Mesendoderm (in vitro differentiated cells): ENCODE data around the gene MAP4K1.

Experiments used
- DNase-seq: peaks from one replicate; pipeline ENCODE4 v3.0.0; 2013
- H2AK5ac ChIP-seq: 2 replicates; pipeline ENCODE4 v1.6.1; 2013; ENCODE audit warnings: low read length, inconsistent platforms
- H2BK120ac ChIP-seq: 2 replicates; pipeline ENCODE4 v1.6.1; 2013; ENCODE audit warnings: low read depth, mild to moderate bottlenecking, low read length, moderate library complexity, mixed read lengths
- H2BK15ac ChIP-seq: replicated peaks from 2 replicates; pipeline ENCODE4 v1.6.1; 2013; ENCODE audit warnings: low read depth, mild to moderate bottlenecking, moderate library complexity
- H2BK5ac ChIP-seq: 2 replicates; pipeline ENCODE4 v1.6.1; 2013; ENCODE audit warnings: low read length, inconsistent platforms
- H3K18ac ChIP-seq: 2 replicates; pipeline ENCODE4 v1.6.1; 2013; ENCODE audit warnings: mild to moderate bottlenecking, low read length, mixed read lengths
- H3K23ac ChIP-seq: one replicate; pipeline ENCODE4 v1.6.1; 2013; ENCODE audit warnings: low read length
- H3K27ac ChIP-seq: 2 replicates; pipeline ENCODE4 v1.5.1; 2013; ENCODE audit warnings: low read depth, mild to moderate bottlenecking, inconsistent platforms, low read length, moderate library complexity
- H3K27me3 ChIP-seq: 2 replicates; pipeline ENCODE4 v1.6.1; 2013; ENCODE audit warnings: low read length, control low read depth, mild to moderate bottlenecking, inconsistent platforms; ENCODE audit not compliant: insufficient read depth, poor library complexity
- H3K36me3 ChIP-seq: 2 replicates; pipeline ENCODE4 v1.6.1; 2013; ENCODE audit warnings: low read length, inconsistent platforms; ENCODE audit not compliant: control insufficient read depth, insufficient read depth
- H3K4ac ChIP-seq: one replicate; pipeline ENCODE4 v1.6.1; 2013; ENCODE audit warnings: low read depth, mild to moderate bottlenecking, low read length, moderate library complexity
- H3K4me1 ChIP-seq: 2 replicates; pipeline ENCODE4 v1.6.1; 2013; ENCODE audit warnings: low read depth, low read length, inconsistent platforms; ENCODE audit not compliant: control insufficient read depth
- H3K4me2 ChIP-seq: 2 replicates; pipeline ENCODE4 v1.6.1; 2013; ENCODE audit warnings: low read length
- H3K4me3 ChIP-seq: 2 replicates; pipeline ENCODE4 v1.5.1; 2013; ENCODE audit warnings: mild to moderate bottlenecking, low read length
- H3K56ac ChIP-seq: one replicate; pipeline ENCODE4 v1.6.1; 2013; ENCODE audit warnings: low read length
- H3K79me1 ChIP-seq: 2 replicates; pipeline ENCODE4 v1.6.1; 2013; ENCODE audit warnings: low read length, inconsistent platforms
- H3K79me2 ChIP-seq: 2 replicates; pipeline ENCODE4 v1.6.1; 2013; ENCODE audit warnings: mild to moderate bottlenecking, low read length; ENCODE audit not compliant: control insufficient read depth, insufficient read depth
- H3K9ac ChIP-seq: 2 replicates; pipeline ENCODE4 v1.6.1; 2013; ENCODE audit warnings: low read length, inconsistent platforms
- H4K5ac ChIP-seq: one replicate; pipeline ENCODE4 v1.6.1; 2013; ENCODE audit warnings: low read length
- H4K8ac ChIP-seq: one replicate; pipeline ENCODE4 v1.6.1; 2013; ENCODE audit warnings: low read depth, mild to moderate bottlenecking, control low read depth, low read length, moderate library complexity
- WGBS: extraction: QIAGEN DNeasy Blood & Tissue Kit; methylation state at CpG from one replicate; pipeline ENCODE4 v1.1.7; 2013; ENCODE audit warnings: low lambda C conversion rate, missing lambda C conversion rate; ENCODE audit not compliant: insufficient coverage; ENCODE audit errors: extremely low coverage; 5-methylcytosine and 5-hydroxymethylcytosine counted together

MAP4K1 gene

GRCh38 chr19:38642176-38642575 is 24.4 kb upstream of the MAP4K1 start:
- H3K79me1 ChIP-seq, result no peaks in the 10 kb centered on the region
- H4K8ac ChIP-seq, result no peak overlapping the region
- H2BK5ac ChIP-seq, result no peak overlapping the region
- H3K27ac ChIP-seq, result no peak overlapping the region
- no peak overlapping the region for H3K9ac ChIP-seq
- WGBS, result no CpG with 5 or more reads among the region's 9 CpGs
- no peak for DNase-seq
- H3K36me3 ChIP-seq, result no peaks in the 10 kb centered on the region
- H4K5ac ChIP-seq, result no peak overlapping the region
- H3K27me3 ChIP-seq, result no peaks in the 10 kb centered on the region
- H3K23ac ChIP-seq, result no peak overlapping the region
- no peak overlapping the region for H3K4me2 ChIP-seq
- no peak overlapping the region for H2BK120ac ChIP-seq
- H3K4ac ChIP-seq, result no peak overlapping the region
- no peak overlapping the region for H3K18ac ChIP-seq
- no peak overlapping the region for H3K56ac ChIP-seq
- no peak overlapping the region for H3K4me3 ChIP-seq
- H3K79me2 ChIP-seq, result no peaks in the 10 kb centered on the region
- no peak overlapping the region for H2BK15ac ChIP-seq
- no peak overlapping the region for H2AK5ac ChIP-seq
- no peaks in the 10 kb centered on the region for H3K4me1 ChIP-seq

GRCh38 chr19:38640368-38640767 is 22.6 kb upstream of the MAP4K1 start:
- peaks cover 6% of the 10 kb centered on the region for H3K36me3 ChIP-seq
- no peak overlapping the region for H3K4ac ChIP-seq
- no peak overlapping the region for H2BK120ac ChIP-seq
- H3K4me3 ChIP-seq, result no peak overlapping the region
- H3K56ac ChIP-seq, result no peak overlapping the region
- H2BK15ac ChIP-seq, result no peak overlapping the region
- H3K18ac ChIP-seq, result no peak overlapping the region
- DNase-seq, result no peak
- H3K79me1 ChIP-seq, result no peaks in the 10 kb centered on the region
- no peaks in the 10 kb centered on the region for H3K79me2 ChIP-seq
- no peak overlapping the region for H2BK5ac ChIP-seq
- no peak overlapping the region for H3K9ac ChIP-seq
- no peak overlapping the region for H4K8ac ChIP-seq
- no peaks in the 10 kb centered on the region for H3K4me1 ChIP-seq
- no peak overlapping the region for H4K5ac ChIP-seq
- no peak overlapping the region for H3K23ac ChIP-seq
- H3K27me3 ChIP-seq, result no peaks in the 10 kb centered on the region
- H2AK5ac ChIP-seq, result no peak overlapping the region
- H3K4me2 ChIP-seq, result no peak overlapping the region
- no CpG with 5 or more reads among the region's 4 CpGs for WGBS
- no peak overlapping the region for H3K27ac ChIP-seq

- Histone ChIP-seq H2BK15ac (no peak overlapping the region), H4K5ac (no peak overlapping the region), H3K23ac (no peak overlapping the region), H3K56ac (no peak overlapping the region), H2BK5ac (no peak overlapping the region), H3K4ac (no peak overlapping the region), H2AK5ac (no peak overlapping the region), H3K36me3 (peaks cover 6% of the 10 kb centered on the region), H3K27ac (no peak overlapping the region), H3K79me2 (no peaks in the 10 kb centered on the region), H3K9ac (no peak overlapping the region), H3K4me2 (no peak overlapping the region), H3K79me1 (peaks cover 2% of the 10 kb centered on the region), H3K4me1 (no peaks in the 10 kb centered on the region), H4K8ac (no peak overlapping the region), H3K4me3 (no peak overlapping the region), H3K18ac (no peak overlapping the region), H3K27me3 (no peaks in the 10 kb centered on the region), H2BK120ac (no peak overlapping the region)
- no peak for DNase-seq
- WGBS, result no CpG with 5 or more reads among the region's 2 CpGs
Observed at GRCh38 chr19:38639679-38640078, 21.9 kb upstream of the MAP4K1 start.

GRCh38 chr19:38638461-38638860 is 20.7 kb upstream of the MAP4K1 start:
- H3K4me1 ChIP-seq, result no peaks in the 10 kb centered on the region
- no peak overlapping the region for H4K5ac ChIP-seq
- H3K4me2 ChIP-seq, result no peak overlapping the region
- no peak overlapping the region for H4K8ac ChIP-seq
- no CpG with 5 or more reads among the region's 3 CpGs for WGBS
- H3K18ac ChIP-seq, result no peak overlapping the region
- H3K4me3 ChIP-seq, result no peak overlapping the region
- H3K9ac ChIP-seq, result no peak overlapping the region
- no peak overlapping the region for H3K56ac ChIP-seq
- H3K27ac ChIP-seq, result no peak overlapping the region
- H3K79me2 ChIP-seq, result no peaks in the 10 kb centered on the region
- peaks cover 2% of the 10 kb centered on the region for H3K79me1 ChIP-seq
- H3K27me3 ChIP-seq, result no peaks in the 10 kb centered on the region
- H2BK120ac ChIP-seq, result no peak overlapping the region
- H2BK15ac ChIP-seq, result no peak overlapping the region
- peaks cover 6% of the 10 kb centered on the region for H3K36me3 ChIP-seq
- no peak overlapping the region for H3K4ac ChIP-seq
- no peak overlapping the region for H2BK5ac ChIP-seq
- DNase-seq, result peak; percentile 89
- no peak overlapping the region for H3K23ac ChIP-seq
- H2AK5ac ChIP-seq, result no peak overlapping the region

GRCh38 chr19:38635483-38636399 is 18.0 kb upstream of the MAP4K1 start:
- no peak overlapping the region for H3K4me2 ChIP-seq
- H3K56ac ChIP-seq, result peak overlapping the region; percentile 17
- WGBS, result no CpG with 5 or more reads among the region's 17 CpGs
- H3K4ac ChIP-seq, result no peak overlapping the region
- H3K4me1 ChIP-seq, result no peaks in the 10 kb centered on the region
- no peak overlapping the region for H3K18ac ChIP-seq
- H3K36me3 ChIP-seq, result peaks cover 14% of the 10 kb centered on the region
- H3K27me3 ChIP-seq, result no peaks in the 10 kb centered on the region
- H3K9ac ChIP-seq, result no peak overlapping the region
- no peak overlapping the region for H2BK15ac ChIP-seq
- no peak overlapping the region for H2BK5ac ChIP-seq
- no peak overlapping the region for H2AK5ac ChIP-seq
- no peak overlapping the region for H2BK120ac ChIP-seq
- H4K8ac ChIP-seq, result no peak overlapping the region
- no peak overlapping the region for H3K27ac ChIP-seq
- H3K23ac ChIP-seq, result no peak overlapping the region
- peaks cover 6% of the 10 kb centered on the region for H3K79me1 ChIP-seq
- H3K4me3 ChIP-seq, result no peak overlapping the region
- peak; percentile 79 for DNase-seq
- no peak overlapping the region for H4K5ac ChIP-seq
- H3K79me2 ChIP-seq, result no peaks in the 10 kb centered on the region
